Adrenal gland (tissue), 12 donors: ENCODE measurements around the gene BOD1L1. TPM values are rescaled to one million over a fixed set of nuclear protein-coding genes. Genes with fewer than 3 reads are reported as not detected.

ENCODE experiments used
- DNase-seq, 7 donors: peaks; one replicate each; pipeline ENCODE4 v3.0.0-alpha.2; 2019 to 2020
- H3K27ac ChIP-seq, 5 donors: fragments of 200-600 bp; sonication (generic) in 4 of 5; 1 replicate in 3 of 5; 2 replicates in 2 of 5; pipeline versions ENCODE4 v1.5.1 to v1.8.0; 2016 to 2020; ENCODE audit warnings: mild to moderate bottlenecking in 1 of 5
- H3K27me3 ChIP-seq: fragments of 200-600 bp; 2 replicates; pipeline ENCODE4 v1.8.0; 2021
- H3K36me3 ChIP-seq, 2 donors: fragments of 200-600 bp; replicated peaks in 1 of 2; 1 replicate in 1 of 2; 2 replicates in 1 of 2; pipeline versions ENCODE4 v1.5.1 to v1.8.0; 2018 to 2022
- H3K4me1 ChIP-seq, 2 donors: fragments of 200-600 bp; replicated peaks in 1 of 2; 1 replicate in 1 of 2; 2 replicates in 1 of 2; pipeline versions ENCODE4 v1.5.1 to v1.8.0; 2018 to 2021
- H3K4me3 ChIP-seq, 4 donors: fragments of 200-600 bp; sonication (generic) in 3 of 4; one replicate each; pipeline ENCODE4 v1.5.1; 2016 to 2018
- H3K9me3 ChIP-seq, 3 donors: fragments of 200-600 bp; sonication (generic) in 1 of 3; replicated peaks in 1 of 3; 1 replicate in 2 of 3; 2 replicates in 1 of 3; pipeline versions ENCODE4 v1.5.1 to v1.8.0; 2016 to 2021
- CTCF ChIP-seq, 6 experiments: fragments of 450-650 bp in 4 of 6; fragments of 200-600 bp in 2 of 6; sonication (generic) in 1 of 6; IDR thresholded peaks; 1 replicate in 5 of 6; 2 replicates in 1 of 6; pipeline versions ENCODE4 v1.5.1 to v1.8.0; 2016 to 2021; ENCODE audit warnings: antibody characterized with exemption in 6 of 6, mild to moderate bottlenecking in 2 of 6, moderate library complexity in 1 of 6
- POLR2A ChIP-seq, 2 donors: fragments of 450-650 bp; IDR thresholded peaks; one replicate each; pipeline ENCODE4 v1.6.1; 2017; ENCODE audit warnings: antibody characterized with exemption in 2 of 2, mild to moderate bottlenecking in 2 of 2, moderate library complexity in 1 of 2
- WGBS, 4 donors: extraction: QIAGEN DNeasy Blood & Tissue Kit in 2 of 4; methylation state at CpG; one replicate each; pipeline versions ENCODE4 v1.1.5 to v1.1.7; 2013 to 2017; 5-methylcytosine and 5-hydroxymethylcytosine counted together
- intact Hi-C, 2 donors: fragments of 100-400 bp; cut with DNase I; formaldehyde crosslinking; loops; one replicate each; pipeline versions ENCODE4 v1.14.1 to v1.15.0; 2022 to 2023
- polyA plus RNA-seq, 3 donors: library from polyadenylated mRNA; stranded (reverse); fragments of 200-250 nt in 2 of 3; fragments of 350-450 nt in 1 of 3; fragmentation: Illumina TruSeq in 1 of 3; extraction: RNeasy Lipid Tissue Mini Kit (QIAGEN cat#74804) in 1 of 3; gene quantifications; one replicate each; pipeline ENCODE4 v1.2.3, GENCODE V29; 2013 to 2014
- total RNA-seq, 9 donors: library from RNA; depleted of rRNA in 4 of 9; stranded (reverse); fragments of >200 nt in 4 of 9; fragments of 120-200 nt in 1 of 9; fragmentation: NEBNext Ultra II Directional in 1 of 9; extraction: Animal tissue kit (Norgen Biotek cat#: 25700) in 1 of 9; gene quantifications; one replicate each; pipeline versions ENCODE4 v1.1.0 to v1.2.4, GENCODE V29; 2013 to 2023
- donor health status: healthy with polysubstance abuse.
- donor health status: Bipolar disorder and iron deficiency.
- donor health status: DM: yes; HTN: yes; CAD: no.
- donor health status: DM: no; HTN: no; CAD: no.
- donor health status: DM: no; HTN: no; CAD: no.
- donor health status: DM: yes; HTN: yes; CAD: no.

BOD1L1 gene
- total and polyA plus RNA-seq, 12 donors = 7.4 to 31.0 (median 20.7) TPM

DNA sequence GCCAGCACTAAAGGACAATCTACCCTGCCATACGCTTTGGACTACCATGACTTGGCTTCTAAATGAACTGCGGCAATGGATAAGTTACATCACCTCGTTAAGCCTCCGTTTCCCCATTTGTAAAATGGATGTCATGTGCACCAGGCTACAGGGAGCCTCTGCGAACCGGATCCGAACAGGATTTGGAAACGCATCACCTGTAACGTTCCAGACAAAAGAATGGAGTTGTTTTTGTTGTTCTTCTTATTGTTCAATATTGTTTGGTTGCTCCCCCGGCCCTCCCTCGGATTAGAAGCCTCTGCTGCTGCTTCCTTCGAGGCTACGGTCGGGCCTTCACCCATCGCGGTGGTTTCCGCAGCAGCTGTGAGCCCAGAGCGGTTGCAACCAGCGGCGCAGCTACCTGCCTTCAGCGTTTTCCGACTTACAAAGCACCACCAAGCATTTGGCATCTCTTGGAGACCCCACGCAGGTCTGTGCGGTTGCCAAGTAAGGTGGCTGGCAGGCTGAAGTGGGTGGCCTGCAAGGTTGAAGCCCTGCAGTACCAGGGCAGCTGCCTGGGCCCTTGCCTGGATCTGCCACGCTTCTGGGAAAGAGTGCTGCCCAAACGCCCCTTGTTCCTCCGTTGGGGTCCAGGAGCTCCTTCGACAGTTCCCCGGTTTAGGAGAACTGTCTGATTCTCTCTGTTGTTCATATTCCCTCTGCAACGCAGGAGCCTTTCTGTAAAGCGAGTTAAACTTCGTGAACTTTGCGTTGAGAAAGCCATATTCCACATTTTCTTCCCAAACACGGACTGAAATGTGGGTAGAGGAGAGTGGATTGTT lies 90.3 kb downstream of the BOD1L1 start:
- intact Hi-C loops = no loop called here
- DNase-seq = no peak

GRCh38 chr4:13536607-13537006 lies 90.9 kb downstream of the BOD1L1 start:
- peaks cover 89% of the 10 kb centered on the region for H3K27me3 ChIP-seq
- TF ChIP-seq CTCF (IDR thresholded peaks at IDR 0.05) (no peak), POLR2A (IDR thresholded peaks at IDR 0.05) (no peak)
- H3K36me3 ChIP-seq = no peaks in the 10 kb centered on the region
- no peak overlapping the region for H3K4me3 ChIP-seq
- no peaks in the 10 kb centered on the region for H3K9me3 ChIP-seq
- 19 to 29% (median 26%) methylated on average over 6 of the region's 6 CpGs for WGBS, 4 donors
- intact Hi-C loops = no loop called here
- H3K4me1 ChIP-seq = peaks cover 0 to 4% of the 10 kb centered on the region in 2 donors
- peak in 1 of 7 donors; percentile 7 for DNase-seq
- no peak overlapping the region for H3K27ac ChIP-seq

More for the DNA sequence above, 90.3 kb downstream of the BOD1L1 start:
- Histone ChIP-seq H3K4me3 (no peak overlapping the region), H3K27ac (no peak overlapping the region), H3K36me3 (no peaks in the 10 kb centered on the region), H3K9me3 (no peaks in the 10 kb centered on the region), H3K4me1 (peaks cover 0 to 9% of the 10 kb centered on the region in 2 donors), H3K27me3 (peaks cover 89% of the 10 kb centered on the region)
- TF ChIP-seq CTCF (IDR thresholded peaks at IDR 0.05) = no peak
- no peak for TF ChIP-seq POLR2A (IDR thresholded peaks at IDR 0.05)
- WGBS, 4 donors = 10 to 17% (median 16%) methylated on average over 26 to 34 of the region's 34 CpGs

DNA sequence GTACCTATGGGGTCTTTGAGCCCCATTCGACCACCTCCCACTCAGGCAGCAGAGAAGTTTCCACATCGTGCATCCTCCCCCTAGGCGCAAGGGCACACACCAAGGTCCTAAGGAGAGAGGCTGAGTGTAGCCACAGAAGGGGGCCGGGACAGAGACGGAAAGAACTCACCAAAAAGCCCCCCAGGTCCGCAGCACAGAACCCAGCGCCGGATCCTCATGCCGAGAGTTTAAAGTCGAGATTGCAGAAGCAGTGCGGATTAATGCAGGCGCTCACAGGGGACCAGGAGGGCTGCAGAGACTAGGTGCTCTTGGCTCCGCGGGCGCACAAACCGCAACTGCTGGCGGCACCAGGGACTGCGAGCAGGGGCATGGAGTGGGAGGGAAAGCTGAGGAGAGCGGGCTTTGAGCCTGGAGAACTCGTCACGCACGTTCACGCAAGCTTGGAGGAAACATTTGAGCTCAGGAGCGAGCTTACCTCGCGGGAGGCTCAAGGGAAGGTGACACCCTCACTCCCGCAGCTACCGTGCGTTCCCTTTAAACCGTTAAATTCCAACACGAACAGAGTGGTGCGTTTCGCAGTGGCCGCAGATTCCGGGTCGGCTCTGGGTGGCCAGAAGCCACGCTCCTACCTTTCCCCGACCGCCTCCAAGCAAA lies 91.7 kb downstream of the BOD1L1 start:
- peaks cover 89% of the 10 kb centered on the region for H3K27me3 ChIP-seq
- no peak overlapping the region for H3K27ac ChIP-seq
- intact Hi-C loops = no loop called here
- no peaks in the 10 kb centered on the region for H3K36me3 ChIP-seq
- WGBS, 4 donors = 2 to 5% (median 3%) methylated on average over 30 to 39 of the region's 39 CpGs
- H3K4me1 ChIP-seq = peaks cover 0 to 4% of the 10 kb centered on the region in 2 donors
- TF ChIP-seq CTCF (IDR thresholded peaks at IDR 0.05) = no peak
- TF ChIP-seq POLR2A (IDR thresholded peaks at IDR 0.05) = no peak
- DNase-seq = peak in 1 of 7 donors; percentile 27
- no peak overlapping the region for H3K4me3 ChIP-seq
- no peaks in the 10 kb centered on the region for H3K9me3 ChIP-seq

GRCh38 chr4:13535118-13535517 lies 92.4 kb downstream of the BOD1L1 start:
- no peak for DNase-seq
- peaks cover 0 to 4% of the 10 kb centered on the region in 2 donors for H3K4me1 ChIP-seq
- H3K9me3 ChIP-seq = no peaks in the 10 kb centered on the region
- WGBS, 4 donors = 6 to 10% (median 7%) methylated on average over 18 of the region's 18 CpGs
- peaks cover 90% of the 10 kb centered on the region for H3K27me3 ChIP-seq
- intact Hi-C loops = no loop called here
- H3K4me3 ChIP-seq = no peak overlapping the region
- no peak for TF ChIP-seq CTCF (IDR thresholded peaks at IDR 0.05)
- no peak for TF ChIP-seq POLR2A (IDR thresholded peaks at IDR 0.05)
- H3K36me3 ChIP-seq = no peaks in the 10 kb centered on the region
- no peak overlapping the region for H3K27ac ChIP-seq
